GM18861 (cell line): Measurements from ENCODE around the gene AGO1.
"Not testable (repeated sequence)": the region's sequence is repeated elsewhere in the genome, so short reads cannot be mapped to it uniquely, and the experiment has no call there.

Experiments used
- ATAC-seq: cut with Tn5 transposase; IDR thresholded peaks from one replicate; pipeline ENCODE4 v1.9.1; 2021; ENCODE audit not compliant: unreplicated experiment

The AGO1 gene

DNA sequence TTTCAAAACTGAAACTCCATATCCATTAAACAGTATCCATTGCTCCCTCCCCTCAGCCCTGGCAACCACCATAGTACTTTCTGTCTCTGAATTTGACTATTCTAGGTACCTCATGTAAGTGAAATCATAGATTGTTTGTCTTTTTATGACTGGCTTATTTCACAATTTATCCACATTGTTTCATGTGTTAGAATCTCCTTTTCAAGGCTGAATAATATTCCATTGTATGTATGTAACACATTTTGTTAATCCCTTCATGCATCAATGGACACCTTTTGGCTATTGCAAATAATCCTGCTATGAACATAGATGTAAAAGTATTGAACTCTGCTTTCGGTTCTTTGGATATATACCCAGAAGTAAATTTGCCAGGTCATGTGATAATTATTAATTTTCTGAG is 85.4 kb downstream of the AGO1 start:
- no peak for ATAC-seq

DNA sequence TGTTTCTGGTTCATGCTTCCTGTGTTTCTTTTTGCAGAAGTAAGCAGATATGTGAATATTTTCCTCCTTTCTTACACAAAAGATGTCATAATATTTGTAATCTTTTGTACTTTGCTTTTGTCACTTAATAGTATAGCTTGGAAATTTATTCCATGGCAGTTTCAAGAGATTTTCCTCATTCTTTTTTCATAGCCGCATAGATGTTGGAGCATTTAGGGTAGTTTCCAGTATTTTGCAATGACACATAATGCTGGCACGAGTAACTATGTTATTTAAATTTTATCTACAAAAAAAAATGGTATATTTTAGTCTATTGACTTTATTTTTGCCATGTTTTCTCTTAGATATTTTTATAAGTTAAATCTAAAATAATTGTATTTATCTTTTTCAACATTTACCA is 88.6 kb downstream of the AGO1 start:
- no peak for ATAC-seq

DNA sequence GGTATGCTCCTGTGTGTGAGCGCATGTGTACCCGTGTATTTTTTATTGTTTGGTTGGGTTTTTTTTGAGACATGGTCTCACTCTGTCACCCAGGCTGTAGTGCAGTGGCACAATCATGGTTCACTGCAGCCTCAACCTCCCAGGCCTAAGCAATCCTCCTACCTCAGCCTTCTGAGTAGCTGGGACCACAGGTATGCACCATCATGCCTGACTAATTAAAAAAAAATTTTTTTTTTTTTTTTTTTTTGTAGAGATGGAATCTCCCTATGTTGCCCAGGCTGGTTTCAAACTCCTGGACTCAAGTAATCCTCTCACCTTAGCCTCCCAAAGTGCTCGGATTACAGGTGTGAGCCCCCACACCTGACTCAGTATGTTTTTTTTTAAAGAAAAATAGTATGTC is 89.6 kb downstream of the AGO1 start:
- not testable (repeated sequence) for ATAC-seq

DNA sequence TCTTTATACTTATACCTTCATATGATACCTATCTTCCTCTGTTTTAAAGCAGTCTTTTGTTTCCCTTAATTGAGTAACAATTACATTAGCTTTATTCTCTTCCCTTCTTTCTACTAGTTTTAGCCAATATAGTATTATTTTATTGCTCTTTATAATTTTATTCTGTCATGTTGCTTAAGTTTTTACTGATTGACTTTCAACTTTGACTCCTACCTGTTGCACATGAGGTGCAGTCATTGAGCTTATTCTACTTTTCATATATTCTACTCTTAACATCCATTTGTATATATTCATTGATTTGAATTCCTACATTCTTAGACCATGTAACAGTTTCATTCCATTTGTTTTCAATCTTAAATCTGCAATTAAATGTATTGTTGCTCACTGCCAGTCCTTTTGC is 97.1 kb downstream of the AGO1 start:
- ATAC-seq: no peak
